Measurements from ENCODE around the gene LSM14A. TPM values are rescaled to one million over a fixed set of nuclear protein-coding genes. Genes with fewer than 3 reads are reported as not detected.
A peak's percentile ranks its signal among the peaks of the same experiment; 100 is the strongest.

LSM14A gene
- total RNA-seq, 1 experiment from 2014 or later: 33.5 TPM

DNA sequence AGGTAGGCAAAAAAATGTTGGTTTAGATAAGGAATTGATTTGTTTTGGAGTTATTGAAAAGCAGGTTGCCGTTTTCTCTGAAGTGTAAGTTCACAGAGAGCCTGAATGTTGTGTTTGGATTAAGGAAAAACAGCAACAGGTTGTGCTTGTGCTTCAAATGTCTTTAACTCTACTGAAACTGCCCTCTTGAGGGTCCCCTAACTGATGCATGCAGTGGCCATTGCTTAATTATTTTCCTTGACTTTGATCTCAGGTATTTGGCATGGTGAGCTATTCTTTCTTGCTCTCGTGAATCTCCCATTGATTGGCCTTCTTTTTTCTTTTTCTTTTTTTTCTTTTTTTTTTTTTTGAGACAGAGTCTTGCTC is 85.2 kb downstream of the LSM14A start:
- in situ Hi-C loops (cut with HindIII; ENCODE audit: low pct_unique_long_range_greater_than_20kb, low sequenced_read_pairs): no loop called here
- DNase-seq (ENCODE audit: low read depth, low spot score): no peak

DNA sequence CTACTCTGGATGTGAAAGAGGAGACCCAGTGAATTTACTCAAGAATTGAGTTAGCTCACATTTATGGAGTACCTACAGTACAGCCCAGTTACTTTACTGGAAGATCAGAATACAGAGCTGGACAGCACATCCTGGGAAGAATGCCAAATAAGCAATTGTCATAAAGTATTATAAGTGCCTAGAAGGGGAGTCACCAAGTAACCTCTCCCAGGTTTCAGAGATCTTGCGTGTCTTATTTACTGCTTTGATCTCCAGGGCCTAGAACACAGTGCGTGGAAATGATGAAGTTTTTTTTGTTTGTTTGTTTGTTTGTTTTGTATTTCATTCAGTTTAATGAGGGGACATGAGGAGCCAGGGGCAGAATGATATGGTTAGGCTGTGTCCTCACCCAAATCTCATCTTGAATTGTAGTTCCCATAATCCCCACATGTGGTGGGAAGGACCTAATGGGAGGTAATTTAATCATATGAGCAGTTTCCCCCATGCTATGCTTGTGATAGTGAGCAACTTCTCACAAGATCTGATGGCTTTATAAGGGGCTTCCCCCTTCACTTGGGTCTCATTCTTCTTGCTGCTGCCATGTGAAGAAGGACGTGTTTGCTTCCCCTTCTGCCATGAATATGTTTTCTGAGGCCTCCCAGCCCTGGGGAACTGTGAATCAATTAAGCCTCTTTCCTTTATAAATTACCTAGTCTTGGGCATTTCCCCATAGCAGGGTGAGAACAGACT is 87.2 kb downstream of the LSM14A start:
- peak; percentile 49 for DNase-seq (ENCODE audit: low read depth, low spot score)
- in situ Hi-C loops (cut with HindIII; ENCODE audit: low pct_unique_long_range_greater_than_20kb, low sequenced_read_pairs): no loop called here

DNA sequence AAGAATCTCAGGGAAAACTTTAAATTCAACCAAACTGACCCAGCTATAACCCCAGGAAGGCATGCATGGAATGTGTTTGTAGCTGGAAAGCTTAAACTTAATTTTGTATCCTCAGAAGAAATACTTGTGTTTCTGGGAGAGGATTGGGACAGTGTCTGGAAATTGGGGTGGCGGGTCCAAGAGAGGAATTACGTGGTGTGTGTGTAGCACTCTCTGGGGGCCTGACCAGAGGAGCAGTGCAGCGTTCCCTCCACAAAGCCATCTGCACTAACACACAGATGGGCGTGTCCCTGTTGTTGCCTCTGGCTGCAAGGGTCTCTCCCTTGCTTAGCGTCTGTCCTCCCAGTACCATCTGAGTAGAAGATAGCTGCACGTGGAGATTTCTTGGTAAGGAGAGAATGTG is 88.5 kb downstream of the LSM14A start:
- in situ Hi-C loops (cut with HindIII; ENCODE audit: low pct_unique_long_range_greater_than_20kb, low sequenced_read_pairs): no loop called here
- no peak for DNase-seq (ENCODE audit: low read depth, low spot score)

DNA sequence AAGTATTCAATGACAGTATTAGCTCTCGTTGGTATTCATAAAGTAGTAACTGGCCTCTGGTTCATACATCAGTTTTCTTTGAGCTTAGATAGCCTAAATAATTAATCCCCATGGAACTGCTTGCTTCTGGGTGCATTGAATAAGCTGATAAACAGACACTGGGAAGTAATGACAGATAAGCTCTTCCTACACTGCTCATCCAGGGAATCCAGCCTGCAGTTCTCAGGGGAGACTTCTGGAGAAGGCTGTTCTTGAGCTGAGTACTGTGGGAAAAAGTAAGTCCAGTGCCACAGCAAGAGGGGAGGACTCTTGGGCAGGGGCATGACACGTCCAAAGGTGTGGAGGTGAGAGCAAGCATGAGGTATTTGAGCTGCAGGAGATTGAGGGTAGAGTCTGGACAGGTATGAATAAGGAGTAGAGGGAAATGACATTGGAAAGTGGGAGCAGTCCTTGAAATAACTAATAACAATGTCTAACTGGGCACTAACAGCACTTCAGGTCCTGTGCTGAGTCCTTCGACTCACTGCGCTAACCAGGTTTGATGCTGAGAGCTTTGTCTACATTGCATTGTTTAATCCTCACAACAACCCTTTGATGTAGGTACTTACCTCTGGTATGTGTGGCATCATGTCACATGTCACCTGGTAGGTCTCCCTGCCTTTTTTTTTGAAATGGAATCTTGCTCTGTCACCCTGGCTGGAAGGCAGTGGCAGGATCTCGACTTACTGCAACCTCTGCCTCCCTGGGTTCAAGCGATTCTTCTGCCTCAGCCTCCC is 89.2 kb downstream of the LSM14A start:
- in situ Hi-C loops (cut with HindIII; ENCODE audit: low pct_unique_long_range_greater_than_20kb, low sequenced_read_pairs): no loop called here
- DNase-seq (ENCODE audit: low read depth, low spot score): no peak

DNA sequence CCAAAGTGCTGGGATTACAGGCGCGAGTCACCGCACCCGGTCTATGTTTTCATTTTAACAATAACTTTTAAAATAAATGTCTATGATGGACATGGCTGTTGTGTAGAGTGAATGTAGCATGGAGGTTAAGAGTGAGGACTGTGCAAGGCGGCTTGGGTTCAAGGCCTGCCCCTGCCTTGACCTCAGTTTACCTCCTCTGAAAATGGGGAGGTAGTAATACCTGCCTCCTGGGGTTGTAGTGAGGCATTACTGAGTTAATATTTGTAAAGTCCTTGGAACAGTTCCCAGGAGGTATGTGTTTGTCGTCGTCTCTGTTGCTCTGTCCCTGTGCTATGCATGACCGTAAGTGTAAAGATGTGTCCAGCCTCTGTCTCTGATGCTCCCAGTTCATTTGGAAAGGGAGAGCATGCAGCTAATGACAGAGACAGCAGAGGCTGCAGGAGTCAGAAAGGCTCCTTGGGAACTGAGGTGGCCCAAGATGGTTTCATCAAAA is 91.5 kb downstream of the LSM14A start:
- in situ Hi-C loops (cut with HindIII; ENCODE audit: low pct_unique_long_range_greater_than_20kb, low sequenced_read_pairs): no loop called here
- no peak for DNase-seq (ENCODE audit: low read depth, low spot score)

DNA sequence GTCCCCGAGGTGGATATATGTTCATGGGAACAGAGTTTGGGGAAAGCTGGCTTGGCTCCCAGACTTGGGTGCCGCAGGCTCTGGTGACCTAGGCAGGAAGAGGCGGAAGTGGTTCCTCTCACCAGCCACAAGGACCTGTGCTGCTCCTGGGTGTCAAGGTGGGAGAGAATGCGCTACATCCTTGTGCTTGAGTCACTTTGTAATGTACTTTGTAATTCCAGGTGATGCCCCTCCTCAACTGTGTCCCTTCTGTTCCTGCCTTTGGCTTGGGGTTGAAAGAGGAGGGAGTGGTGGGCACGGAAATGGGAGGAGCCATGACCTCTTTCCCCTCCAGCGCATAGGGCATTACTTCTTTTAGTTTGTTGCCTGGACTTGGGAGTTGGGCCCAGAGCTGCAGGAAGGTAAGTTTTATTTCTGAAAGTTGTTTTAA is 92.9 kb downstream of the LSM14A start:
- no peak for DNase-seq (ENCODE audit: low read depth, low spot score)
- in situ Hi-C loops (cut with HindIII; ENCODE audit: low pct_unique_long_range_greater_than_20kb, low sequenced_read_pairs): no loop called here

DNA sequence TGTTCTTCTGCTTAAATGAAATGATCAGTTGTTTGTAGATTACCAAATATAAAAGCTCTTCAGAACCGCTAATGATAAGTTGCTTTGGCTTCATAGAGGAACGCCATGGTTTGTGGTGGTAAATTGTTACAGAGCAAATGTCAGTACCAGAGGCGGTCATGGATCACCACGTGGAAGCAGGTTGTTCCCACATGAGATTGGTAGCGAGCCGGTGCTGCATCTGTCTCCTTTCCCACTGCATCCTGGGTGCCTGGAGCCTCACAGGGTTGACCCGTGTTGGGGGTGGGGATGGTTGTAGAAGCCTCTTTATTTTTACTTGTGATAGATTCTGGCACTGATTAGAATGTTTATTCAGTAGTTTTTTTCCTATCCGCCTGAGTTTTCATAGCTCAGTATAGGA is 96.8 kb downstream of the LSM14A start:
- in situ Hi-C loops (cut with HindIII; ENCODE audit: low pct_unique_long_range_greater_than_20kb, low sequenced_read_pairs): no loop called here
- no peak for DNase-seq (ENCODE audit: low read depth, low spot score)

DNA sequence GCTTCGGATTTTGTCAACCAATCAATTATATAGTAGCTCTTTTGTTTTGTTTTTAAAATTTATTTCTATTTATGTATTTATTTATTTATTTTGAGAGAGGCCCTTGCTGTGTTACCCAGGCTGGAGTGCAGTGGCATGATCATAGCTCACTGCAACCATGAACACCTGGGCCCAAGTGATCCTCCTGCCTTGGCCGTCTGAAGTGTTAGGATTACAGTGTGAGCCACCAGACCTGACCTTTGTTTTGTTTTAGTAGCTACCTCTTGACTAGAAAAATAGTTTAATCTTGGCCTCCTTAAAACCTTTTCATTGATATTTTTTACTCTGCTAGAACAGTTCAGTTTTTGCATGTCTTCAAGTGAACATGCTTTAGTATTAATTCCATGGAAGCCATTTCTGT is 97.2 kb downstream of the LSM14A start:
- DNase-seq (ENCODE audit: low read depth, low spot score): no peak
- in situ Hi-C loops (cut with HindIII; ENCODE audit: low pct_unique_long_range_greater_than_20kb, low sequenced_read_pairs): no loop called here

DNA sequence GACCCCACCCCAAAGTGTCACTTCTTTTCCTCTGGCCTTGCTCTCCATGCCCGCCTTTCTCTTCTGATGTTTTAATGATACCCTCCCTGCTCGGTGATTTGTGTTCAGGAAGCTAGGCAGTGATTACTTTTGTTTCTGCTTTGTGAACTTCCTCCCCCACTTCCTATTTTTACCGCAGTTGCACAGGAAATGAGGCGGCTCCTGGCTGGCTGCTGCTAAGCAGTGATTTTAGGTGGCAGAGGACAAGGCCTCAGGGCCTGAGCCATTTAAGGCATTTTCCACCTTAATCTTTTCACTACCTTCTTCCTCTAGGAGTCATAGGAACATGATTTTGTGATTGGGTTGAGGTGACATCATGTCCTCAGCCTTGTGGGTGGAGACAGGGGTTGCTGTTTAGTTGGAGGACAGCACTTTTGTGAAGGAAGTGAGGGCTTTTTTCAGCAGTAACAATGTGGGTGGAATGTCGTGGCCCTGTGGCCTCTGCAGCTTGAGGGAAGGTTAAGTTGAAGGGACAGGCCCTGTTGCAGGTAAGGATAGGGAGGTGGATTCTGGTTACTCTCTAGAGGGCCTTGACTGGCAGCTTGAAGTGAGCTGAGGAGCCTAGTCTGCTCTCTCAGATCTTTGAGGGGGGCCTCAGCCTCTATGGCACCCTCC is 97.8 kb downstream of the LSM14A start:
- in situ Hi-C loops (cut with HindIII; ENCODE audit: low pct_unique_long_range_greater_than_20kb, low sequenced_read_pairs): no loop called here
- no peak for DNase-seq (ENCODE audit: low read depth, low spot score)

DNA sequence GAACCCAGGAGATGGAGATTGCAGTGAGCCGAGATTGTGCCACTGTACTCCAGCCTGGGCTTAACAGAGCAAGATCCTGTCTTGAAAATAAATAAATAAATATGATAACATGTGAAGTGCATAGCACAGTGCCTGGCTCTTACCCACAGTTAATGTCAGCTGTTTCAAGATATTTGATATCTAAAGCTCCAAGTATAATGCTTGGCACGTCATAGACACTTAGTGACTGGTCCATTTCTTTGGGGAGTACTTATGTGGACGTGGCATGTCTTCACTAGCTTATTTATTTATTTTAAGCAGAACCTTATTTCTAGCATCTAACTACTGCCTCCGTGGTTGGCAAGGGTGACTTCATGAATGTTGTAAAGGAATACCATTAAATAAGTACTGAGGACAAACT is 100.8 kb downstream of the LSM14A start:
- in situ Hi-C loops (cut with HindIII; ENCODE audit: low pct_unique_long_range_greater_than_20kb, low sequenced_read_pairs): no loop called here
- DNase-seq (ENCODE audit: low read depth, low spot score): no peak

DNA sequence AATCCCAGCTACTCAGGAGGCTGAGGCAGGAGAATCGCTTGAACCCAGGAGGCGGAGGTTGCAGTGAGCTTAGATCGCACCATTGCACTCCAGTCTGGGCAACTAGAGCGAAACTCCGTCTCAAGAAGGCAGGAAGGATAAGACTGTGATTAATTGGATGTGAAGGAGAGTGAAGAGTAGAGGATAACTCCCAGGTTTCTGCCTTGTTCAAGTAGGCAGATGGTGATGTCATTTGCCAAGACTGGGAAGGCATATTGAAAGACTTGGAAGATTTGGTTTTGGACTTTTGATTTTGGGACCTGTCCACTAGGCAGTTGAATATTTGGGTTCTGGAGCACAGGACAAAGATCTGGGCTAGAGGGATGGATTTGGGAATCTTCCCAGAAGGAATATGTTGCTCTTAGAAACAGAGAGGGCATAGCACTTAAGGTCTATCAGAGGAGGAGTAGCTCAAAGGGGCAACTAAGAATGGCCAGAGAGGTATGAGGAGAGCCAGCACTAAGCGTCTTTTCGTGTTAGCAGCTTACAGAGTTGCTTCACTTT is 102.1 kb downstream of the LSM14A start:
- in situ Hi-C loops (cut with HindIII; ENCODE audit: low pct_unique_long_range_greater_than_20kb, low sequenced_read_pairs): no loop called here
- DNase-seq (ENCODE audit: low read depth, low spot score): no peak

DNA sequence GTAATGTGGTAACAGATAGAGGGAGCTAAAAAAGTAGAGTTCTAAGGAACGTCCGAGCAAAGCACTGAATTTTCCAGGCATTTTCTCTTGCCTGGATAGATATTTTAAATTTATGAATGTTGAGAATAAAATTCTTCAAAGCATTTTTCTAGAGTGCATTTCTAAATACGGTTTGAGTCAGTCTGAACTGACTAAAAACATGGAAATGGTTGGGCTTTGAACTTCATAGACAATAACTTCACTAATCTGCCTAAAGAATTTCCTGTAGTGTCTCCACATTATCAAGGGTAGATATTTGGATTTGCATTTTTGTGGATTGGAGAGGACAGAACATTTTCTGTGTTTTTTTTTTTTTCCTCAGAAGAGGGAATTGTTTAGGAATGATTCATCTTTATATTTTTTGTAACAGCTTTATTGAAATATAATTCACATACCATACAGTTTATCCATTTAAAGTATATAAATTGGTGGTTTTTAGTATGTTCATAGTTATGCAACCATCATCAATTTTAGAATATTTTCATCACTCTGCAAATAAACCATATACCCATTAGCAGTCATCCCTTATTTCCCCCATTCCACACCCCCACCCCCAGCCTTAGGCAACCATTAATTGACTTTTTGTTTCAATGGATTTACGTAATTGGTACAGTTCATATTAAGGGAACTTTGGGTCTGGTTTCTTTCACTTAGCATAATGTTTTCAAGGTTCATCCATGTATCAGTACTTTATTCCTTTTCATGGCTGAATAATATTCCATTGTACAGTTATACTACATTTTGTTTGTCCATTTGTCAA is 102.7 kb downstream of the LSM14A start:
- peak; percentile 74 for DNase-seq (ENCODE audit: low read depth, low spot score)
- in situ Hi-C loops (cut with HindIII; ENCODE audit: low pct_unique_long_range_greater_than_20kb, low sequenced_read_pairs): no loop called here

DNA sequence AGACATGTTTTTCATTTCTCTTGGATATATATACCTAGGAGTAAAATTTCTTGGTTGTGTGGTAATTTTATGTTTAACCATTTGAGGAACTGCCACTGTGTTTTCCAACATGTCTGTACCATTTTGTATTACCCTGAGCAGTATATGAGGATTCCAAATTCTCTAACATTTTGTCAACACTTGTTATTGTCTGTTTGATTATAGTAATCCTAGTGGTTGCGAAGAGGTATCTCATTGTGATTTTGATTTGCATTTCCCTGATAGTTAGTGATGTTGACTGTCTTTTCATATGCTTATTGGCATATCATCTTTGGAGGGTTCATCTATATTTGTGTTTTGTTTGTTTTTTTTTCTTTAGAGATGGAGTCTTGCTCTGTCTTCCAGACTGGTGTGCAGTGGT is 103.4 kb downstream of the LSM14A start:
- DNase-seq (ENCODE audit: low read depth, low spot score): no peak
- in situ Hi-C loops (cut with HindIII; ENCODE audit: low pct_unique_long_range_greater_than_20kb, low sequenced_read_pairs): no loop called here

DNA sequence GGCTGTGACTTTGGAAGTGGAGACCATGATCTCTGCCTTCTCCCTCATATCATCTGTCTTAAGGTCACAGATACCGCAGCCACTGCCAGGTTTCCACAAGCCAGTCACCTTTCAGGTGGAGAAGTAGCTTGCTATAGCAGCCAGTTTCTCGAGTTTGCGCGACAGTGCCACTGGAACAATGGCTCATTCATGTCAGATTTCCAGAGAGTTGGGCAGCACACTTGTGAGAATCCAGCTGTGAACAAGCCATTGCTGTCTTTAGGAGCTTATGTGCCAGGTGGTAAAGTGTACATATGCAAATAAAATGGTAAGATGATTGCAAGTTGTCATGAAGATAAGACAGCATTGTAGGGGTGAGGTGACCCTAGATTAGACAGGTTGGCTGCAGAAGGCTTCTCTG is 104.3 kb downstream of the LSM14A start:
- DNase-seq (ENCODE audit: low read depth, low spot score): peak; percentile 49
- in situ Hi-C loops (cut with HindIII; ENCODE audit: low pct_unique_long_range_greater_than_20kb, low sequenced_read_pairs): no loop called here

DNA sequence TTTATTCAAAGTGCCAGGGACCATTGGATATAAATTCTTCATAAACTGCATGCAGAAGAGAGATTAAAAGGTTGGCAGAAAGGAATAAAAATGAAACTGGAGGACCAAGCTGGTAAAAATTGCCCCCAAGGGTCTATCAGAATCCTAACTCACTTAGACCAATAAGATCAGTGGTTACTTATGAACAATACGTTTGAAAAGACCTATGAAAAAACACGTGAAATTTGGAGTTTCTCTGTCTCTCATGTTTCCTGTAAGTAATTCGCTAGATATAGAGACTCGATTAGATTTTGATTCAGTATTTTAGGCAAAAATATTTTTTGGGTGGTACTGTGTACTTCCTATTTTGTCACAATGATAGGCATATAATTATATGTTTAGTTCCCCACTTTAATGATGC is 104.9 kb downstream of the LSM14A start:
- in situ Hi-C loops (cut with HindIII; ENCODE audit: low pct_unique_long_range_greater_than_20kb, low sequenced_read_pairs): no loop called here
- no peak for DNase-seq (ENCODE audit: low read depth, low spot score)

DNA sequence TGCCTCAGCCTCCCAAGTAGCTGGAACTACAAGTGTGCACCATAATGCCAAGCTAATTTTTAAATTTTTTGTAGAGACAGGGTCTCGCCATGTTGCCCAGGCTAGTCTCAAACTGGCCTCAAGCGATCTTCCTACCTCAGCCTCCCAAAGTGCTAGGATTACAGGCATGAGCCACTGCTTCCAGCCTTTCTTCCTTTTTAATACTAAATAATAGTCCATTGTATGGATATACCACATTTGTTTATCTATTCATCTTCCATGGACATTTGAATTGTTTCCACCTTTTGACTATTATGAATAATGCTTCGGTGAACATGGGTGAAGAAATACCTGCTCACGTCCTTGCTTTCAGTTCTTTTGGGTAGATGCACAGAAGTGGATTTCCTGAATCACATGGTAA is 106.5 kb downstream of the LSM14A start:
- in situ Hi-C loops (cut with HindIII; ENCODE audit: low pct_unique_long_range_greater_than_20kb, low sequenced_read_pairs): no loop called here
- no peak for DNase-seq (ENCODE audit: low read depth, low spot score)

Measured in SK-MEL-5 (cell line).